Esophagus squamous epithelium (tissue), 4 donors: ENCODE data around the gene CDK15.

Experiments
- CTCF ChIP-seq, 6 experiments: fragments of 450-650 bp in 4 of 6; fragments of 200-600 bp in 2 of 6; sonication (generic) in 2 of 6; IDR thresholded peaks; one replicate each; pipeline ENCODE4 v1.5.1; 2016 to 2019; ENCODE audit warnings: antibody characterized with exemption in 6 of 6, mild to moderate bottlenecking in 4 of 6, moderate library complexity in 4 of 6
- POLR2A ChIP-seq, 4 donors: fragments of 450-650 bp; IDR thresholded peaks; one replicate each; pipeline ENCODE4 v1.6.1; 2017; ENCODE audit warnings: antibody characterized with exemption in 4 of 4, mild to moderate bottlenecking in 4 of 4, moderate library complexity in 3 of 4

GRCh38 chr2:201900362-201900761 lies 94.0 kb downstream of the CDK15 start:
- no peak for TF ChIP-seq CTCF (IDR thresholded peaks at IDR 0.05)
- TF ChIP-seq POLR2A (IDR thresholded peaks at IDR 0.05), result no peak
